H1 (cell line): ENCODE results near the gene MAP3K15. TPM values are rescaled to one million over a fixed set of nuclear protein-coding genes. Genes with fewer than 3 reads are reported as not detected.

Experiments used
- CTCF ChIA-PET: fragments of 300-600 bp; sonication (Branson Sonifier 250); formaldehyde crosslinking; loops from one replicate; lab custom pipeline; 2021; ENCODE audit not compliant: partially characterized antibody; lab: Charles Lee
- POLR2A ChIA-PET: fragments of 300-600 bp; sonication (Branson Sonifier 250); formaldehyde crosslinking; loops from one replicate; lab custom pipeline; 2021; ENCODE audit warnings: inconsistent platforms; ENCODE audit not compliant: partially characterized antibody; lab: Charles Lee
- DNase-seq, 2 experiments: peaks; one replicate each; pipeline versions ENCODE4 v3.0.0 to v3.0.0-alpha.2; 2010 to 2022; ENCODE audit warnings: low spot score in 2 of 2, low read depth in 1 of 2, mixed read lengths in 1 of 2
- FAIRE-seq: peaks from 2 replicates; lab custom pipeline; 2011; peaks lifted over from hg19 to GRCh38; lab: Jason Lieb, UNC
- H2AFZ ChIP-seq: 2 replicates; pipeline ENCODE4 v1.8.1; 2012; ENCODE audit warnings: low read length, inconsistent platforms
- H2AK5ac ChIP-seq: 2 replicates; pipeline ENCODE4 v1.6.1; 2013; ENCODE audit warnings: low read depth, low read length
- H2BK120ac ChIP-seq: replicated peaks from 2 replicates; pipeline ENCODE3; 2013; ENCODE audit warnings: low read depth, low read length, inconsistent platforms
- H2BK12ac ChIP-seq: 2 replicates; pipeline ENCODE4 v1.6.1; 2013; ENCODE audit warnings: low read depth, low read length
- H2BK15ac ChIP-seq: 2 replicates; pipeline ENCODE4 v1.6.1; 2013; ENCODE audit warnings: low read length
- H2BK20ac ChIP-seq: 2 replicates; pipeline ENCODE4 v1.6.1; 2013; ENCODE audit warnings: low read length
- H2BK5ac ChIP-seq: 2 replicates; pipeline ENCODE4 v1.6.1; 2013; ENCODE audit warnings: low read depth, low read length
- H3K14ac ChIP-seq: 2 replicates; pipeline ENCODE4 v1.6.1; 2013; ENCODE audit warnings: inconsistent platforms; ENCODE audit not compliant: insufficient read length
- H3K18ac ChIP-seq: 2 replicates; pipeline ENCODE4 v1.6.1; 2013; ENCODE audit warnings: low read length; ENCODE audit errors: extremely low read depth
- H3K23ac ChIP-seq: 2 replicates; pipeline ENCODE4 v1.6.1; 2013; ENCODE audit warnings: inconsistent platforms; ENCODE audit not compliant: insufficient read length
- H3K23me2 ChIP-seq: 2 replicates; pipeline ENCODE4 v1.6.1; 2013; ENCODE audit warnings: low read depth, low read length
- H3K27ac ChIP-seq: 2 replicates; pipeline ENCODE4 v1.6.1; 2011; ENCODE audit warnings: low read depth, low read length, inconsistent platforms
- H3K27me3 ChIP-seq, 4 experiments: replicated peaks in 1 of 4; 1 replicate in 1 of 4; 2 replicates in 3 of 4; pipeline versions ENCODE4 v1.6.1 to v1.8.1; 2011 to 2013; ENCODE audit warnings: low read length in 3 of 4, mild to moderate bottlenecking in 3 of 4, inconsistent platforms in 2 of 4, mixed read lengths in 2 of 4, moderate library complexity in 1 of 4; ENCODE audit not compliant: control insufficient read depth in 3 of 4, insufficient read depth in 3 of 4; ENCODE audit errors: extremely low read depth in 1 of 4
- H3K36me3 ChIP-seq, 4 experiments: 2 replicates each; pipeline versions ENCODE4 v1.6.1 to v1.8.1; 2011 to 2013; ENCODE audit warnings: mild to moderate bottlenecking in 4 of 4, low read length in 3 of 4, moderate library complexity in 2 of 4, control low read depth in 1 of 4, inconsistent platforms in 1 of 4; ENCODE audit not compliant: insufficient read depth in 4 of 4, control insufficient read depth in 2 of 4
- H3K4ac ChIP-seq: replicated peaks from 2 replicates; pipeline ENCODE3; 2013; ENCODE audit warnings: low read length, low read depth, mixed read lengths, inconsistent platforms; ENCODE audit not compliant: insufficient read length
- H3K4me1 ChIP-seq, 4 experiments: replicated peaks in 1 of 4; 1 replicate in 1 of 4; 2 replicates in 3 of 4; pipeline versions ENCODE4 v1.6.1 to v1.8.1; 2011 to 2013; ENCODE audit warnings: low read length in 3 of 4, inconsistent platforms in 2 of 4, mixed read lengths in 1 of 4; ENCODE audit not compliant: insufficient read depth in 4 of 4, control insufficient read depth in 3 of 4
- H3K4me2 ChIP-seq, 2 experiments: 2 replicates each; pipeline versions ENCODE4 v1.6.1 to v1.8.1; 2011 to 2013; ENCODE audit warnings: low read depth in 2 of 2, low read length in 2 of 2, control low read depth in 1 of 2, inconsistent platforms in 1 of 2, mild to moderate bottlenecking in 1 of 2; ENCODE audit not compliant: insufficient read depth in 1 of 2
- H3K4me3 ChIP-seq, 4 experiments: fragments of 200-600, 300-600 bp in 1 of 4; sonication (generic), shearing (Covaris generic), sonication (Bioruptor Twin) in 1 of 4; 2 replicates each; pipeline versions ENCODE4 v1.5.1 to v1.8.1; 2011 to 2016; ENCODE audit warnings: low read length in 4 of 4, low read depth in 3 of 4, control low read depth in 2 of 4, inconsistent platforms in 2 of 4, mild to moderate bottlenecking in 2 of 4, mixed read lengths in 1 of 4, moderate library complexity in 1 of 4; ENCODE audit not compliant: insufficient read depth in 2 of 4; ENCODE audit errors: extremely low read depth in 1 of 4
- H3K56ac ChIP-seq: replicated peaks from 2 replicates; pipeline ENCODE3; 2013; ENCODE audit warnings: low read depth, mild to moderate bottlenecking, mixed read lengths, low read length, inconsistent platforms; ENCODE audit not compliant: insufficient read length
- H3K79me1 ChIP-seq: 2 replicates; pipeline ENCODE4 v1.6.1; 2013; ENCODE audit warnings: low read depth, low read length, control low read depth
- H3K79me2 ChIP-seq, 2 experiments: 2 replicates each; pipeline versions ENCODE4 v1.6.1 to v1.8.1; 2012 to 2013; ENCODE audit warnings: low read length in 2 of 2, mild to moderate bottlenecking in 2 of 2, inconsistent platforms in 1 of 2; ENCODE audit not compliant: insufficient read depth in 2 of 2, control insufficient read depth in 1 of 2
- H3K9ac ChIP-seq, 4 experiments: replicated peaks in 1 of 4; 1 replicate in 1 of 4; 2 replicates in 3 of 4; pipeline versions ENCODE4 v1.6.1 to v1.8.1; 2011 to 2013; ENCODE audit warnings: low read depth in 3 of 4, low read length in 3 of 4, control low read depth in 2 of 4, mild to moderate bottlenecking in 2 of 4, moderate library complexity in 2 of 4, inconsistent platforms in 1 of 4; ENCODE audit errors: extremely low read depth in 1 of 4
- H3K9me3 ChIP-seq, 2 experiments: 2 replicates each; pipeline versions ENCODE4 v1.6.1 to v1.8.1; 2012 to 2013; ENCODE audit warnings: mild to moderate bottlenecking in 2 of 2, moderate library complexity in 2 of 2, control low read depth in 1 of 2, inconsistent platforms in 1 of 2, low read depth in 1 of 2, low read length in 1 of 2, mixed read lengths in 1 of 2; ENCODE audit not compliant: insufficient read depth in 2 of 2
- H4K20me1 ChIP-seq, 2 experiments: replicated peaks in 1 of 2; 2 replicates each; pipeline versions ENCODE3 to v1.8.1; 2011 to 2013; ENCODE audit warnings: inconsistent platforms in 2 of 2, low read length in 2 of 2, mild to moderate bottlenecking in 1 of 2; ENCODE audit not compliant: insufficient read depth in 2 of 2, control insufficient read depth in 1 of 2
- H4K5ac ChIP-seq: 2 replicates; pipeline ENCODE4 v1.6.1; 2013; ENCODE audit warnings: low read length, low read depth, mixed read lengths, inconsistent platforms; ENCODE audit not compliant: insufficient read length
- H4K8ac ChIP-seq: 2 replicates; pipeline ENCODE4 v1.8.0; 2013; ENCODE audit warnings: mild to moderate bottlenecking, moderate library complexity, low read length, inconsistent platforms; ENCODE audit not compliant: insufficient read depth; ENCODE audit errors: extremely low read depth
- H4K91ac ChIP-seq: replicated peaks from 2 replicates; pipeline ENCODE3; 2013; ENCODE audit warnings: low read length, mixed read lengths, inconsistent platforms; ENCODE audit not compliant: insufficient read length
- CREB1 ChIP-seq: IDR thresholded peaks from 2 replicates; pipeline ENCODE4 v1.6.1; 2012; ENCODE audit warnings: inconsistent platforms
- HDAC6 ChIP-seq: IDR thresholded peaks from one replicate; pipeline ENCODE4 v1.7.1; 2012; ENCODE audit warnings: low read depth, mild to moderate bottlenecking, inconsistent platforms, low read length, moderate library complexity
- SIN3A ChIP-seq, 2 experiments: IDR thresholded peaks in 1 of 2; conservative IDR thresholded peaks in 1 of 2; 2 replicates each; pipeline ENCODE4 v1.6.1; 2011 to 2012; ENCODE audit warnings: low read length in 2 of 2, improper control_type of control experiment in 1 of 2, low read depth in 1 of 2, mild to moderate bottlenecking in 1 of 2
- WGBS, 2 experiments: shearing (Covaris generic) in 1 of 2; methylation state at CpG; one replicate each; pipeline versions ENCODE4 v1.1.6 to v1.1.7; 2013 to 2015; ENCODE audit warnings: low lambda C conversion rate in 2 of 2, mixed read lengths in 2 of 2, inconsistent platforms in 1 of 2, low coverage in 1 of 2, missing lambda C conversion rate in 1 of 2; ENCODE audit not compliant: insufficient replicate concordance in 2 of 2, insufficient coverage in 1 of 2, insufficient read length in 1 of 2; ENCODE audit errors: extremely low coverage in 1 of 2, missing lambda C conversion rate in 1 of 2; 5-methylcytosine and 5-hydroxymethylcytosine counted together
- polyA plus RNA-seq, 7 experiments: library from polyadenylated mRNA; depleted of rRNA in 3 of 7; stranded (reverse) in 5 of 7; unstranded in 2 of 7; fragments of >200 nt in 5 of 7; fragments of 200-250 nt in 2 of 7; gene quantifications; 1 replicate in 5 of 7; 2 replicates in 1 of 7; 4 replicates in 1 of 7; pipeline versions ENCODE4 v1.2.1 to v1.2.3, GENCODE V29; 2011 to 2013; ENCODE audit warnings: missing spikeins in 2 of 7, mixed read lengths in 2 of 7
- total RNA-seq: library from RNA; stranded (reverse); fragmentation: NEBNext Ultra II Directional; extraction: Animal tissue kit (Norgen Biotek cat#: 25700); gene quantifications from 2 replicates; pipeline ENCODE4 v1.2.1, GENCODE V29; 2021

Gene MAP3K15
- total and polyA plus RNA-seq, 2 of the 8 experiments (the other 6 are each of a cell fraction or from before 2014, with no cell fraction given): 1.8 to 2.4 TPM

- H3K4me2 ChIP-seq: no peak overlapping the region
- H2AFZ ChIP-seq: no peak overlapping the region
- FAIRE-seq (no peak), DNase-seq (no peak)
- no peaks in the 10 kb centered on the region for H3K36me3 ChIP-seq
- H3K27me3 ChIP-seq: no peaks in the 10 kb centered on the region
- ChIA-PET CTCF (interaction anchor here (1.9 kb wide), 1 partner anchor 18 kb away, joined by 3 read pairs; no protein-coding TSS in a partner anchor), POLR2A (no interaction called here)
- no peak overlapping the region for H2BK5ac ChIP-seq
- H3K18ac ChIP-seq: no peak overlapping the region
- H2BK12ac ChIP-seq: no peak overlapping the region
- no peak overlapping the region for H4K91ac ChIP-seq
- no peak overlapping the region for H3K9ac ChIP-seq
- H2BK20ac ChIP-seq: no peak overlapping the region
- no peak overlapping the region for H2BK15ac ChIP-seq
- no peaks in the 10 kb centered on the region for H3K79me2 ChIP-seq
- H3K79me1 ChIP-seq: no peaks in the 10 kb centered on the region
- H3K14ac ChIP-seq: no peak overlapping the region
- H3K4ac ChIP-seq: no peak overlapping the region
- no peaks in the 10 kb centered on the region for H3K9me3 ChIP-seq
- no peaks in the 10 kb centered on the region for H4K20me1 ChIP-seq
- H3K4me1 ChIP-seq: no peaks in the 10 kb centered on the region; a peak in 1 of 7 replicates
- no peak overlapping the region for H3K56ac ChIP-seq
- H3K23ac ChIP-seq: no peak overlapping the region
- H3K4me3 ChIP-seq: no peak overlapping the region
- H3K23me2 ChIP-seq: no peaks in the 10 kb centered on the region
- TF ChIP-seq CREB1 (no peak), SIN3A (conservative IDR thresholded peaks at IDR 0.05 in 1 of 2, IDR thresholded peaks at IDR 0.05 in 1 of 2; ENCODE audit: low read depth in 1 of 2, low read length in 2 of 2) (no peak), HDAC6 (no peak)
- TF ChIP-seq, all 59 proteins: peak for 0
- no peak overlapping the region for H2AK5ac ChIP-seq
- WGBS, 2 experiments: 95% methylated on average over 8 of the region's 12 CpGs; no CpG with 5 or more reads in 1 of the 2 experiments
- no peak overlapping the region for H2BK120ac ChIP-seq
- no peak overlapping the region for H3K27ac ChIP-seq
- H4K8ac ChIP-seq: no peak overlapping the region
- no peak overlapping the region for H4K5ac ChIP-seq
Measured at GRCh38 chrX:19392078-19392477, 123.2 kb downstream of the MAP3K15 start.
